ENCODE data around the gene WNT7A.
"Not testable (repeated sequence)": the region's sequence is repeated elsewhere in the genome, so short reads cannot be mapped to it uniquely, and the experiment has no call there.

Gene WNT7A

GRCh38 chr3:13861461-13861860, 18.4 kb downstream of the WNT7A start:
- no peak for FAIRE-seq
- no peak for DNase-seq (ENCODE audit: insufficient read length, low spot score)
- TF ChIP-seq TAF1 (IDR thresholded peaks at IDR 0.05; ENCODE audit: low read depth, low read length) (no peak), POLR2AphosphoS5 (IDR thresholded peaks at IDR 0.05; ENCODE audit: low read depth, low read length) (no peak), PAX5 (IDR thresholded peaks at IDR 0.05; ENCODE audit: insufficient read depth, low read length, severe bottlenecking) (no peak), POLR2A (IDR thresholded peaks at IDR 0.05; ENCODE audit: low read depth, low read length) (no peak), POU2F2 (IDR thresholded peaks at IDR 0.05; ENCODE audit: low read depth, low read length) (no peak), SPI1 (IDR thresholded peaks at IDR 0.05; ENCODE audit: low read depth, low read length) (no peak)

DNA sequence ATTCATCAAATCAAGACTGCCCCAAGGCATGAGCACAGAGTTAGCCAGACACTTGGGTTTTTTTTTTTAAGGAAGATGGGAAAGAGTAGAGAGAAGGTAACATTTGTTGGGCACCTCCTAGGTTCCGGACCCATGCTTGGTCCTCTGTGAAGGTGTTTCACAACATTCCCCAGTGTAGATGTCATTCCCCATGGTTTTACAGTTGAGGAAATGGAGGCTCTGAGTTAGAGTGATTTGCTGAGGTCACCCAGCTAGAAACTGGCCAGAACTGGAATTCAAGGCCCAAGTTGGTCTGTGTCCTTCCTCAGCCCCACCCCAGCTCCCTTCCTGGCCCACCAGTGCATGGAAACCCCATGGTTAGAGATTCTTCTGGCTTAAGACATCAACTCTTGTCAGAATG, 19.9 kb downstream of the WNT7A start:
- DNase-seq (ENCODE audit: insufficient read length, low spot score) (no peak), FAIRE-seq (no peak)
- TF ChIP-seq PAX5 (IDR thresholded peaks at IDR 0.05; ENCODE audit: insufficient read depth, low read length, severe bottlenecking) (no peak), SPI1 (IDR thresholded peaks at IDR 0.05; ENCODE audit: low read depth, low read length) (no peak), POLR2AphosphoS5 (IDR thresholded peaks at IDR 0.05; ENCODE audit: low read depth, low read length) (no peak), POLR2A (IDR thresholded peaks at IDR 0.05; ENCODE audit: low read depth, low read length) (no peak), TAF1 (IDR thresholded peaks at IDR 0.05; ENCODE audit: low read depth, low read length) (no peak), POU2F2 (IDR thresholded peaks at IDR 0.05; ENCODE audit: low read depth, low read length) (no peak)

- no peak for TF ChIP-seq POU2F2 (IDR thresholded peaks at IDR 0.05; ENCODE audit: low read depth, low read length)
- no peak for TF ChIP-seq POLR2AphosphoS5 (IDR thresholded peaks at IDR 0.05; ENCODE audit: low read depth, low read length)
- no peak for TF ChIP-seq TAF1 (IDR thresholded peaks at IDR 0.05; ENCODE audit: low read depth, low read length)
- TF ChIP-seq SPI1 (IDR thresholded peaks at IDR 0.05; ENCODE audit: low read depth, low read length), result no peak
- TF ChIP-seq POLR2A (IDR thresholded peaks at IDR 0.05; ENCODE audit: low read depth, low read length), result no peak
- TF ChIP-seq PAX5 (IDR thresholded peaks at IDR 0.05; ENCODE audit: insufficient read depth, low read length, severe bottlenecking), result no peak
- FAIRE-seq, result no peak
- DNase-seq (ENCODE audit: insufficient read length, low spot score), result no peak
These were observed 20.9 kb downstream of the WNT7A start for GRCh38 chr3:13858768-13859520.

DNA sequence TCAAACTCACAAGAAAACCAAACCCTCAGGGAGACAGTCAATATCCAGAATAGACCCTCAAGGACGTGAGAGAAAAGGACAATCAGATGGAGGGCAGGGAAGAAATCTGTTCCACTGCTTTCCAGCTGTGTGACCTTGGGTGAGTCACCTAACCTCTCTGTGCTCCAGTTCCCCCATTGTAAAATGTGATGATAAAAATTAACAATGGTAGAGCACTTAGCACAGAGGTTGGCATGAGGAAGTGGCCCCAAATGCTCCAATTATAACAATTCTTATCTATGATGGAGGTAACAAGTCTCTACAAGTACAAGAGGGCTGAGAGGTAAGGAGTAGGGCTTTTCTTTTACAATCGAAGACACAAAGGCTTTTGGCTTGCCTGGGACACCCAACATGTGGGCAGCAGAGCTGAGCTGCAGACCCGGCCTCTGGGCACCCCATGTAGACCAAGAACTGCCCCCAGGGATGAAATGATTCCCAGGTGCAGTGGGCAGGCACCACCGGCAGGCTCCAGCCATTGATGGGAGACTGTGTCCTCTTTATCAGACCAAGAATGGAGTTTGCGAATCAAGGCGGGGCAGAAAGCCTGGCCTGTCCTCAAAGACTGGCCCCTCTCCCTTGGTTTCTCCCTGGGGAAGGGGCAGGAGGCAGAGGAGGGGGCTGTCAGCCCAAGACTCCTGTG, 22.0 kb downstream of the WNT7A start:
- FAIRE-seq (no peak), DNase-seq (ENCODE audit: insufficient read length, low spot score) (no peak)
- TF ChIP-seq TAF1 (IDR thresholded peaks at IDR 0.05; ENCODE audit: low read depth, low read length) (no peak), PAX5 (IDR thresholded peaks at IDR 0.05; ENCODE audit: insufficient read depth, low read length, severe bottlenecking) (no peak), SPI1 (IDR thresholded peaks at IDR 0.05; ENCODE audit: low read depth, low read length) (no peak), POU2F2 (IDR thresholded peaks at IDR 0.05; ENCODE audit: low read depth, low read length) (no peak), POLR2AphosphoS5 (IDR thresholded peaks at IDR 0.05; ENCODE audit: low read depth, low read length) (no peak), POLR2A (IDR thresholded peaks at IDR 0.05; ENCODE audit: low read depth, low read length) (no peak)

DNA sequence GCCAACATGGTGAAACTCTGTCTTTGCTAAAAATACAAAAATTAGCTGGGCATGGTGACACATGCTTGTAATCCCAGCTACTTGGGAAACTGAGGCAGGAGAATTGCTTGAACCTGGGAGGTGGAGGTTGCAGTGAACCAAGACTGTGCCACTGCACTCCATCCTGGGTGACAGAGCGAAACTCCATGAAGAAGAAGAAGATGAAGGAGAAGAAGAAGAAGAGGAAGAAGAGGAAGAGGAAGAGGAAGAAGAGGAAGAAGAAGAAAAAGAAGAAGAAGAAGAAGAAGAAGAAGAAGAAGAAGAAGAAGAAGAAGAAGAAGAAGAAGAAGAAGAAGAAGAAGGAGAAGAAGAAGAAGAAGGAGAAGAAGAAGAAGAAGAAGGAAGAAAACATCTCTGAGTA, 23.2 kb downstream of the WNT7A start:
- not testable (repeated sequence) for FAIRE-seq

GRCh38 chr3:13856006-13856405, 23.9 kb downstream of the WNT7A start:
- TF ChIP-seq POLR2A (IDR thresholded peaks at IDR 0.05; ENCODE audit: low read depth, low read length) (no peak), POU2F2 (IDR thresholded peaks at IDR 0.05; ENCODE audit: low read depth, low read length) (no peak), SPI1 (IDR thresholded peaks at IDR 0.05; ENCODE audit: low read depth, low read length) (no peak), POLR2AphosphoS5 (IDR thresholded peaks at IDR 0.05; ENCODE audit: low read depth, low read length) (no peak), PAX5 (IDR thresholded peaks at IDR 0.05; ENCODE audit: insufficient read depth, low read length, severe bottlenecking) (no peak), TAF1 (IDR thresholded peaks at IDR 0.05; ENCODE audit: low read depth, low read length) (no peak)
- FAIRE-seq, result no peak
- no peak for DNase-seq (ENCODE audit: insufficient read length, low spot score)

More for the DNA sequence above, 23.2 kb downstream of the WNT7A start:
- not testable (repeated sequence) for DNase-seq (ENCODE audit: insufficient read length, low spot score)

DNA sequence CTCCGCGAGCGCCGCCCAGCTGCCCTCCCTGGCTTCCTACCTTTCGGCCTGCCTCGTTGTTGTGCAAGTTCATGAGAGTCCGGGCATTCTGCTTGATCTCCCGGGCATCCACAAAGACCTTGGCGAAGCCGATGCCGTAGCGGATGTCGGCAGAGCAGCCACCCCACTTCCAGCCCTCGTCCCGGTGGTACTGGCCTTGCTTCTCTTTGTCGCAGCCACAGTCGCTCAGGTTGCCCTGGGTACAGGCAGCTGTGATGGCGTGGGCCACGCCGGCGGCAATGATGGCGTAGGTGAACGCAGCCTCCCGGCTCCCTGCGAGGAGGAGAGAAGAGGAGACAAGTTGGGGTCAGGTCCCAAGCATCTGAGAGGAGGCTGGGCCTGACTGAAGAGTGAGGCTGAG, 25.4 kb downstream of the WNT7A start:
- DNase-seq (ENCODE audit: insufficient read length, low spot score), result no peak
- FAIRE-seq, result no peak
- TF ChIP-seq POLR2AphosphoS5 (IDR thresholded peaks at IDR 0.05; ENCODE audit: low read depth, low read length), result no peak
- TF ChIP-seq POU2F2 (IDR thresholded peaks at IDR 0.05; ENCODE audit: low read depth, low read length), result no peak
- no peak for TF ChIP-seq PAX5 (IDR thresholded peaks at IDR 0.05; ENCODE audit: insufficient read depth, low read length, severe bottlenecking)
- no peak for TF ChIP-seq SPI1 (IDR thresholded peaks at IDR 0.05; ENCODE audit: low read depth, low read length)
- TF ChIP-seq TAF1 (IDR thresholded peaks at IDR 0.05; ENCODE audit: low read depth, low read length), result no peak

DNA sequence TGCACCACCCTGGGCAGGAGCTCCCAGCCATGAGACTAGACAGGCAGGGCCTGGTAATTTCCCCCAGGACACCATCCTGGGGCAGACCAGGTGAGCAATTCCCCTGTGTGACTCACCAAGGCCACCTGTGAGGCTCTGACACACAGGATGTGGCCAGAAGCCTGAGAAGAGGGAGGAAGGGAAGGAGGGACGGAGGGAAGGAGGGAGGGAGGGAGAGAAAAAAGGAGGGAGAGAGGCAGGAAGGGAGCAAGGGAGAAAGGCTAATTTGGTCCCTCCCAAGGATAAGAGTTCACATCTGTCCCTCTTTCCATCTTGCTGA, 25.9 kb downstream of the WNT7A start:
- FAIRE-seq, result no peak
- TF ChIP-seq PAX5 (IDR thresholded peaks at IDR 0.05; ENCODE audit: insufficient read depth, low read length, severe bottlenecking), result no peak
- no peak for TF ChIP-seq SPI1 (IDR thresholded peaks at IDR 0.05; ENCODE audit: low read depth, low read length)
- TF ChIP-seq POLR2A (IDR thresholded peaks at IDR 0.05; ENCODE audit: low read depth, low read length), result no peak
- no peak for TF ChIP-seq POLR2AphosphoS5 (IDR thresholded peaks at IDR 0.05; ENCODE audit: low read depth, low read length)
- no peak for TF ChIP-seq TAF1 (IDR thresholded peaks at IDR 0.05; ENCODE audit: low read depth, low read length)
- no peak for TF ChIP-seq POU2F2 (IDR thresholded peaks at IDR 0.05; ENCODE audit: low read depth, low read length)
- no peak for DNase-seq (ENCODE audit: insufficient read length, low spot score)

GRCh38 chr3:13853256-13853977, 26.5 kb downstream of the WNT7A start:
- TF ChIP-seq POU2F2 (IDR thresholded peaks at IDR 0.05; ENCODE audit: low read depth, low read length) (no peak), TAF1 (IDR thresholded peaks at IDR 0.05; ENCODE audit: low read depth, low read length) (no peak), PAX5 (IDR thresholded peaks at IDR 0.05; ENCODE audit: insufficient read depth, low read length, severe bottlenecking) (no peak), POLR2AphosphoS5 (IDR thresholded peaks at IDR 0.05; ENCODE audit: low read depth, low read length) (no peak), POLR2A (IDR thresholded peaks at IDR 0.05; ENCODE audit: low read depth, low read length) (no peak), SPI1 (IDR thresholded peaks at IDR 0.05; ENCODE audit: low read depth, low read length) (no peak)
- DNase-seq (ENCODE audit: insufficient read length, low spot score), result no peak
- FAIRE-seq, result no peak
